K562 (cell line): ENCODE results near the gene SETD5. TPM values are rescaled to one million over a fixed set of nuclear protein-coding genes. Genes with fewer than 3 reads are reported as not detected.

Source experiments
- ATF3 ChIP-seq, 2 experiments: fragments of 450-650 bp in 1 of 2; sonication (generic) in 1 of 2; formaldehyde crosslinking in 1 of 2; IDR thresholded peaks in 1 of 2; conservative IDR thresholded peaks in 1 of 2; 2 replicates each; pipeline versions ENCODE4 v1.6.1 to v1.8.1; 2016 to 2023; ENCODE audit warnings: mild to moderate bottlenecking in 2 of 2, moderate library complexity in 2 of 2, inconsistent platforms in 1 of 2, missing genetic modification reagents in 1 of 2
- LEF1 ChIP-seq: fragments of 450-650 bp; IDR thresholded peaks from 2 replicates; pipeline ENCODE4 v1.6.1; 2016; ENCODE audit warnings: mild to moderate bottlenecking
- NFE2 ChIP-seq: IDR thresholded peaks from 2 replicates; pipeline ENCODE4 v1.6.1; 2014; ENCODE audit warnings: antibody characterized with exemption, low read depth
- NFYB ChIP-seq: IDR thresholded peaks from 2 replicates; pipeline ENCODE4 v1.6.1; 2011; ENCODE audit warnings: mild to moderate bottlenecking, moderate library complexity; ENCODE audit not compliant: insufficient read length; ENCODE audit errors: extremely low read depth
- RBBP5 ChIP-seq: fragments of 200-600 bp; sonication (generic); IDR thresholded peaks from 2 replicates; pipeline ENCODE4 v1.6.1; 2012; ENCODE audit warnings: borderline replicate concordance, mild to moderate bottlenecking, low read length, control low read depth, inconsistent platforms; ENCODE audit not compliant: insufficient read depth, poor library complexity, severe bottlenecking
- SETDB1 ChIP-seq: IDR thresholded peaks from one replicate; pipeline ENCODE4 v1.6.1; 2012; ENCODE audit warnings: low read length, control low read depth, inconsistent platforms
- SLC30A9 ChIP-seq: fragments of 250-450 bp; sonication (Bioruptor Pico); IDR thresholded peaks from 2 replicates; pipeline ENCODE4 v1.8.0; 2022; ENCODE audit warnings: mild to moderate bottlenecking, moderate library complexity
- SRF ChIP-seq, 2 experiments: fragments of 250-450, 450-650 bp in 1 of 2; sonication (Bioruptor Pico) in 1 of 2; sonication (generic) in 1 of 2; formaldehyde crosslinking; IDR thresholded peaks; 2 replicates each; pipeline versions ENCODE4 v1.5.0 to v1.5.1; 2020 to 2022; ENCODE audit warnings: mild to moderate bottlenecking in 1 of 2, missing genetic modification reagents in 1 of 2
- TAF1 ChIP-seq: IDR thresholded peaks from 2 replicates; pipeline ENCODE4 v1.6.1; 2011; ENCODE audit warnings: mild to moderate bottlenecking, low read length, moderate library complexity; ENCODE audit not compliant: insufficient read depth, control insufficient read depth, severe bottlenecking; ENCODE audit errors: extremely low read depth
- TAL1 ChIP-seq: fragments of 450-650 bp; IDR thresholded peaks from 2 replicates; pipeline ENCODE4 v1.6.1; 2016; ENCODE audit warnings: mild to moderate bottlenecking
- TRIM24 ChIP-seq, 2 experiments: fragments of 450-650 bp; IDR thresholded peaks; 2 replicates each; pipeline ENCODE4 v1.6.1; 2016
- ZFP1 ChIP-seq: fragments of 450-650 bp; formaldehyde crosslinking; IDR thresholded peaks from 2 replicates; pipeline ENCODE4 v1.4.0; 2020; ENCODE audit warnings: mild to moderate bottlenecking, mixed read lengths
- ZNF609 ChIP-seq: sonication (generic); formaldehyde crosslinking; IDR thresholded peaks from 2 replicates; pipeline ENCODE4 v1.8.1; 2023; ENCODE audit warnings: missing genetic modification reagents, mild to moderate bottlenecking, borderline replicate concordance
- ZNF668 ChIP-seq: fragments of 250-450 bp; sonication (Bioruptor Pico); IDR thresholded peaks from 2 replicates; pipeline ENCODE4 v1.8.0; 2022; ENCODE audit warnings: mild to moderate bottlenecking, inconsistent platforms
- polyA plus RNA-seq, 8 experiments: library from polyadenylated mRNA; depleted of rRNA in 4 of 8; stranded (reverse) in 5 of 8; unstranded in 3 of 8; fragments of >200 nt; fragmentation: Nextera tagmentation in 2 of 8; fragmentation: Illumina TruSeq in 1 of 8; extraction: Ambion mirVana in 2 of 8; extraction: Trizol in 1 of 8; gene quantifications; 2 replicates each; pipeline versions ENCODE4 v1.2.1 to v1.2.3, GENCODE V29; 2011 to 2014; ENCODE audit warnings: inconsistent platforms in 1 of 8, missing spikeins in 1 of 8
- total RNA-seq, 7 experiments: library from RNA; depleted of rRNA in 6 of 7; stranded (reverse); fragments of >200 nt in 6 of 7; fragmentation: Illumina TruSeq in 2 of 7; extraction: Trizol in 2 of 7; gene quantifications; 2 replicates each; pipeline versions ENCODE4 v1.2.1 to v1.2.3, GENCODE V29; 2011 to 2021; ENCODE audit warnings: low replicate concordance in 1 of 7
- TF ChIP-seq, protein P1 (sequence below), 2 experiments: IDR thresholded peaks; 2 replicates each; pipeline ENCODE4 v1.6.1; 2012; ENCODE audit warnings: improper control_type of control experiment in 2 of 2, low read depth in 2 of 2, low read length in 2 of 2, borderline replicate concordance in 1 of 2
- TF ChIP-seq, protein P2 (sequence below): sonication (generic); formaldehyde crosslinking; IDR thresholded peaks from 2 replicates; pipeline ENCODE4 v1.8.0; 2022; ENCODE audit warnings: mild to moderate bottlenecking, missing genetic modification reagents

The SETD5 gene
- total and polyA plus RNA-seq, 9 of the 15 experiments (the other 6 are each of a cell fraction or from before 2014, with no cell fraction given) = 20.8 to 135 (median 87.2) TPM

GRCh38 chr3:9362731-9363530 is 34.5 kb upstream of the SETD5 start, which contains the start of gene THUMPD3 (continued):
- peak; percentile 93 for TF ChIP-seq RBBP5
- TF ChIP-seq ZFP1 (CRISPR knock-in tag) = no peak
- no peak for TF ChIP-seq TAL1
- peak in 1 of 2 experiments; percentile 21; a peak in 2 of 4 replicates for TF ChIP-seq SRF (CRISPR knock-in tag; IDR thresholded peaks at IDR 0.05)
- TF ChIP-seq ZNF609 (CRISPR knock-in tag) = no peak
- TF ChIP-seq TAF1 = peak; percentile 97
- TF ChIP-seq NFYB = peak; percentile 54
- TF ChIP-seq TRIM24 (IDR thresholded peaks at IDR 0.05) = peak in 1 of 2 experiments; percentile 58; a peak in 1 of 4 replicates
- TF ChIP-seq, protein P1, sequence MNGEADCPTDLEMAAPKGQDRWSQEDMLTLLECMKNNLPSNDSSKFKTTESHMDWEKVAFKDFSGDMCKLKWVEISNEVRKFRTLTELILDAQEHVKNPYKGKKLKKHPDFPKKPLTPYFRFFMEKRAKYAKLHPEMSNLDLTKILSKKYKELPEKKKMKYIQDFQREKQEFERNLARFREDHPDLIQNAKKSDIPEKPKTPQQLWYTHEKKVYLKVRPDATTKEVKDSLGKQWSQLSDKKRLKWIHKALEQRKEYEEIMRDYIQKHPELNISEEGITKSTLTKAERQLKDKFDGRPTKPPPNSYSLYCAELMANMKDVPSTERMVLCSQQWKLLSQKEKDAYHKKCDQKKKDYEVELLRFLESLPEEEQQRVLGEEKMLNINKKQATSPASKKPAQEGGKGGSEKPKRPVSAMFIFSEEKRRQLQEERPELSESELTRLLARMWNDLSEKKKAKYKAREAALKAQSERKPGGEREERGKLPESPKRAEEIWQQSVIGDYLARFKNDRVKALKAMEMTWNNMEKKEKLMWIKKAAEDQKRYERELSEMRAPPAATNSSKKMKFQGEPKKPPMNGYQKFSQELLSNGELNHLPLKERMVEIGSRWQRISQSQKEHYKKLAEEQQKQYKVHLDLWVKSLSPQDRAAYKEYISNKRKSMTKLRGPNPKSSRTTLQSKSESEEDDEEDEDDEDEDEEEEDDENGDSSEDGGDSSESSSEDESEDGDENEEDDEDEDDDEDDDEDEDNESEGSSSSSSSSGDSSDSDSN (IDR thresholded peaks at IDR 0.05; ENCODE audit: borderline replicate concordance in 1 of 2, low read depth in 2 of 2, low read length in 2 of 2) = no peak; a peak in 1 of 4 replicates
- TF ChIP-seq SETDB1 = no peak
- TF ChIP-seq, protein P2, sequence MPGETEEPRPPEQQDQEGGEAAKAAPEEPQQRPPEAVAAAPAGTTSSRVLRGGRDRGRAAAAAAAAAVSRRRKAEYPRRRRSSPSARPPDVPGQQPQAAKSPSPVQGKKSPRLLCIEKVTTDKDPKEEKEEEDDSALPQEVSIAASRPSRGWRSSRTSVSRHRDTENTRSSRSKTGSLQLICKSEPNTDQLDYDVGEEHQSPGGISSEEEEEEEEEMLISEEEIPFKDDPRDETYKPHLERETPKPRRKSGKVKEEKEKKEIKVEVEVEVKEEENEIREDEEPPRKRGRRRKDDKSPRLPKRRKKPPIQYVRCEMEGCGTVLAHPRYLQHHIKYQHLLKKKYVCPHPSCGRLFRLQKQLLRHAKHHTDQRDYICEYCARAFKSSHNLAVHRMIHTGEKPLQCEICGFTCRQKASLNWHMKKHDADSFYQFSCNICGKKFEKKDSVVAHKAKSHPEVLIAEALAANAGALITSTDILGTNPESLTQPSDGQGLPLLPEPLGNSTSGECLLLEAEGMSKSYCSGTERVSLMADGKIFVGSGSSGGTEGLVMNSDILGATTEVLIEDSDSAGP (CRISPR knock-in tag) = no peak
- peak; percentile 63; the same call in 1 of the 2 replicates for TF ChIP-seq ZNF668
- peak; percentile 57 for TF ChIP-seq LEF1
- no peak for TF ChIP-seq SLC30A9 (CRISPR knock-in tag)
- peak; percentile 48 for TF ChIP-seq NFE2
- TF ChIP-seq ATF3 (IDR thresholded peaks at IDR 0.05) = peak; percentile 65
- peak; percentile 90 for TF ChIP-seq ATF3 (CRISPR knock-in tag; conservative IDR thresholded peaks at IDR 0.05)
